Measurements from ENCODE around the gene ECSIT. TPM values are rescaled to one million over a fixed set of nuclear protein-coding genes. Genes with fewer than 3 reads are reported as not detected.

Gene ECSIT
- total and polyA plus RNA-seq, 4 donors = 31.7 to 58.8 (median 40.4) TPM

- ATAC-seq (ENCODE audit: insufficient read depth, low FRiP score) (no peak), DNase-seq (no peak)
- peaks cover 0 to 11% (median 2%) of the 10 kb centered on the region in 5 donors for H3K4me1 ChIP-seq (ENCODE audit: control insufficient read depth in 5 of 5, insufficient read depth in 5 of 5, low read length in 5 of 5)
- peaks cover 0 to 8% (median 6%) of the 10 kb centered on the region in 3 donors for H3K27me3 ChIP-seq (ENCODE audit: control insufficient read depth in 3 of 3, insufficient read depth in 3 of 3, low read length in 2 of 3)
- WGBS, 2 donors = 72 to 76% methylated on average over 5 of the region's 5 CpGs
- no peak overlapping the region for H3K4me3 ChIP-seq
- peak overlapping the region in 1 of 2 donors; percentile 1 for H3K27ac ChIP-seq (ENCODE audit: low read depth in 1 of 2, low read length in 1 of 2)
- no peaks in the 10 kb centered on the region for H3K9me3 ChIP-seq (ENCODE audit: control insufficient read depth in 4 of 4, insufficient read depth in 3 of 4, low read length in 3 of 4)
- H3K9ac ChIP-seq (ENCODE audit: insufficient read depth in 1 of 2, low read length in 2 of 2) = no peak overlapping the region
- H3K36me3 ChIP-seq (ENCODE audit: control insufficient read depth in 4 of 4, insufficient read depth in 4 of 4, low read length in 4 of 4) = no peaks in the 10 kb centered on the region
- no peak for TF ChIP-seq CTCF (IDR thresholded peaks at IDR 0.05; ENCODE audit: control extremely low read depth, extremely low read depth)
Measured at GRCh38 chr19:11540645-11541044, 11.7 kb upstream of the ECSIT start.

- DNase-seq (peak in 2 of 3 donors; percentile 26 to 37), ATAC-seq (ENCODE audit: insufficient read depth, low FRiP score) (no peak)
- H3K9ac ChIP-seq (ENCODE audit: insufficient read depth in 1 of 2, low read length in 2 of 2) = peak overlapping the region in 1 of 2 donors; percentile 32
- peaks cover 0 to 13% (median 4%) of the 10 kb centered on the region in 5 donors for H3K4me1 ChIP-seq (ENCODE audit: control insufficient read depth in 5 of 5, insufficient read depth in 5 of 5, low read length in 5 of 5)
- WGBS, 2 donors = 14 to 16% methylated on average over 29 to 36 of the region's 36 CpGs
- peaks cover 0 to 8% (median 6%) of the 10 kb centered on the region in 3 donors for H3K27me3 ChIP-seq (ENCODE audit: control insufficient read depth in 3 of 3, insufficient read depth in 3 of 3, low read length in 2 of 3)
- TF ChIP-seq CTCF (IDR thresholded peaks at IDR 0.05; ENCODE audit: control extremely low read depth, extremely low read depth) = no peak
- no peaks in the 10 kb centered on the region for H3K9me3 ChIP-seq (ENCODE audit: control insufficient read depth in 4 of 4, insufficient read depth in 3 of 4, low read length in 3 of 4)
- no peaks in the 10 kb centered on the region for H3K36me3 ChIP-seq (ENCODE audit: control insufficient read depth in 4 of 4, insufficient read depth in 4 of 4, low read length in 4 of 4)
- H3K4me3 ChIP-seq = peak overlapping the region; percentile 28
- H3K27ac ChIP-seq (ENCODE audit: low read depth in 1 of 2, low read length in 1 of 2) = peak overlapping the region; percentile 44 to 86
Measured at GRCh38 chr19:11539495-11540365, 10.8 kb upstream of the ECSIT start.

- Histone ChIP-seq H3K4me3 (peak within 1 kb of the TSS; percentile 28), H3K9ac (ENCODE audit: insufficient read depth in 1 of 2, low read length in 2 of 2) (peak within 1 kb of the TSS in 1 of 2 donors; percentile 32), H3K9me3 (ENCODE audit: control insufficient read depth in 4 of 4, insufficient read depth in 3 of 4, low read length in 3 of 4) (no peaks in the 10 kb centered on the region), H3K36me3 (ENCODE audit: control insufficient read depth in 4 of 4, insufficient read depth in 4 of 4, low read length in 4 of 4) (no peaks in the 10 kb centered on the region), H3K27ac (ENCODE audit: low read depth in 1 of 2, low read length in 1 of 2) (peak within 1 kb of the TSS; percentile 44 to 86), H3K4me1 (ENCODE audit: control insufficient read depth in 5 of 5, insufficient read depth in 5 of 5, low read length in 5 of 5) (peaks cover 0 to 13% (median 4%) of the 10 kb centered on the region in 5 donors), H3K27me3 (ENCODE audit: control insufficient read depth in 3 of 3, insufficient read depth in 3 of 3, low read length in 2 of 3) (peaks cover 0 to 8% (median 6%) of the 10 kb centered on the region in 3 donors)
- no peak for ATAC-seq (ENCODE audit: insufficient read depth, low FRiP score)
- DNase-seq = peak; percentile 69 to 78 (median 71)
- no peak for TF ChIP-seq CTCF (IDR thresholded peaks at IDR 0.05; ENCODE audit: control extremely low read depth, extremely low read depth)
- 21 to 26% methylated on average over 21 of the region's 21 CpGs for whole genome bisulfite sequencing, 2 donors
Measured at GRCh38 chr19:11538232-11539036, 9.5 kb upstream of the ECSIT start, which contains the start of gene CNN1. Gene CNN1 (plus strand): TSS chr19:11538851. CDS start chr19:11538928, 77 bp downstream.
